Astrocyte (in vitro differentiated cells and primary cell): ENCODE results near the gene CASKIN1. TPM values are rescaled to one million over a fixed set of nuclear protein-coding genes. Genes with fewer than 3 reads are reported as not detected.

Source experiments
- DNase-seq: peaks from one replicate; pipeline ENCODE4 v3.0.0-alpha.2; 2010; ENCODE audit warnings: low read depth
- FAIRE-seq: peaks from 2 replicates; lab custom pipeline; 2011; peaks lifted over from hg19 to GRCh38; lab: Jason Lieb, UNC
- H2AFZ ChIP-seq: 2 replicates; pipeline ENCODE4 v1.6.0; 2012; ENCODE audit warnings: low read depth, low read length, inconsistent platforms
- H3K27ac ChIP-seq: 2 replicates; pipeline ENCODE4 v1.5.1; 2011; ENCODE audit warnings: low read depth, low read length, inconsistent platforms
- H3K27me3 ChIP-seq: 2 replicates; pipeline ENCODE4 v1.6.0; 2011; ENCODE audit warnings: low read length, inconsistent platforms; ENCODE audit not compliant: insufficient read depth
- H3K36me3 ChIP-seq: 2 replicates; pipeline ENCODE4 v1.5.1; 2011; ENCODE audit warnings: low read length, inconsistent platforms; ENCODE audit not compliant: insufficient read depth
- H3K4me1 ChIP-seq: 2 replicates; pipeline ENCODE4 v1.5.1; 2011; ENCODE audit warnings: low read length, inconsistent platforms; ENCODE audit not compliant: insufficient read depth
- H3K4me2 ChIP-seq: 2 replicates; pipeline ENCODE4 v1.6.0; 2012; ENCODE audit warnings: low read length, inconsistent platforms
- H3K4me3 ChIP-seq: 2 replicates; pipeline ENCODE4 v1.5.1; 2011; ENCODE audit warnings: low read depth, mild to moderate bottlenecking, low read length, inconsistent platforms; ENCODE audit not compliant: insufficient read depth
- H3K79me2 ChIP-seq: 2 replicates; pipeline ENCODE4 v1.6.0; 2012; ENCODE audit warnings: mild to moderate bottlenecking, low read length, inconsistent platforms; ENCODE audit not compliant: insufficient read depth
- H3K9ac ChIP-seq: 2 replicates; pipeline ENCODE4 v1.6.0; 2012; ENCODE audit warnings: mild to moderate bottlenecking, low read length, inconsistent platforms
- H3K9me3 ChIP-seq: 2 replicates; pipeline ENCODE4 v1.5.1; 2012; ENCODE audit warnings: low read depth, mild to moderate bottlenecking, low read length, inconsistent platforms; ENCODE audit not compliant: insufficient read depth
- H4K20me1 ChIP-seq: 2 replicates; pipeline ENCODE4 v1.6.0; 2012; ENCODE audit warnings: low read length, inconsistent platforms; ENCODE audit not compliant: insufficient read depth
- H3K27ac Mint-ChIP-seq: one replicate; pipeline ENCODE4 v1.8.0; 2021; ENCODE audit warnings: mild to moderate bottlenecking, mixed read lengths; ENCODE audit not compliant: unreplicated experiment
- H3K27me3 Mint-ChIP-seq: one replicate; pipeline ENCODE4 v1.8.0; 2021; ENCODE audit warnings: low read depth, mixed read lengths; ENCODE audit not compliant: unreplicated experiment
- H3K36me3 Mint-ChIP-seq: one replicate; pipeline ENCODE4 v1.8.0; 2021; ENCODE audit warnings: low read depth, mixed read lengths; ENCODE audit not compliant: unreplicated experiment
- H3K4me1 Mint-ChIP-seq: one replicate; pipeline ENCODE4 v1.8.0; 2021; ENCODE audit warnings: low read depth, mixed read lengths; ENCODE audit not compliant: unreplicated experiment
- H3K4me3 Mint-ChIP-seq: one replicate; pipeline ENCODE4 v1.8.0; 2021; ENCODE audit warnings: mild to moderate bottlenecking, moderate library complexity, mixed read lengths; ENCODE audit not compliant: unreplicated experiment
- H3K9me3 Mint-ChIP-seq: one replicate; pipeline ENCODE4 v1.8.0; 2021; ENCODE audit warnings: mild to moderate bottlenecking, mixed read lengths; ENCODE audit not compliant: unreplicated experiment
- EZH2 ChIP-seq: IDR thresholded peaks from 2 replicates; pipeline ENCODE4 v1.6.1; 2012; ENCODE audit warnings: mild to moderate bottlenecking, low read length, inconsistent platforms; ENCODE audit not compliant: insufficient read depth
- total RNA-seq: library from RNA; stranded (reverse); gene quantifications from 2 replicates; pipeline ENCODE4 v1.2.1, GENCODE V29; 2021
- TF ChIP-seq, protein P1 (sequence below): IDR thresholded peaks from 2 replicates; pipeline ENCODE4 v1.5.1; 2011; ENCODE audit warnings: low read depth, mild to moderate bottlenecking, inconsistent platforms, low read length, moderate library complexity; ENCODE audit not compliant: insufficient read depth

Gene CASKIN1
- total RNA-seq, 1 donor from 2014 or later, result 0.66 TPM

DNA sequence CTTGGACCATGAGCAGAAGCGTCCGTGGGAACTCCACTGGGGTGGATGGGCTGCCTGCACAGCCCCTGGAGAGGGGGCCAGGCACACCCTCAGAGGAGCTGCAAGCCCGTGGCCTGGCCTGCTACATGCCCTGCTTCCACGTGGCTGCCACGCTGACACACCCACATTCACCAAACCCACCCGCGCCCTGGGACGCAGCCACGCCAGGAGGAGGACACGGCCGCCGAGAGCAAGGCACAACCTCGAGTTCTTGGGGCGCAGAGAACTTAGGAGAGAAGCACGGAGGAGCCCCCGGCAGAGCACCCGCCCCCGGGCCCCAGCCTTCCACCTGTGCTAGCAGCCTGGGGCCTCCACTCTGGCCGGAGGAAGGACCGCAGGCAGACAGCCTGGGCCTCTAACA, 18.8 kb downstream of the CASKIN1 start:
- Histone ChIP-seq H3K4me1 (no peaks in the 10 kb centered on the region), H3K79me2 (no peaks in the 10 kb centered on the region), H3K9me3 (no peaks in the 10 kb centered on the region), H3K27ac (no peak overlapping the region), H4K20me1 (peaks cover 12% of the 10 kb centered on the region), H2AFZ (no peak overlapping the region), H3K4me3 (no peak overlapping the region), H3K36me3 (no peaks in the 10 kb centered on the region), H3K9ac (no peak overlapping the region), H3K4me2 (no peak overlapping the region), H3K27me3 (no peaks in the 10 kb centered on the region)
- Mint-ChIP-seq H3K9me3 (no peaks in the 10 kb centered on the region), H3K4me3 (no peak overlapping the region), H3K36me3 (peaks cover 5% of the 10 kb centered on the region), H3K27ac (no peak overlapping the region), H3K27me3 (no peaks in the 10 kb centered on the region), H3K4me1 (no peaks in the 10 kb centered on the region)
- no peak for TF ChIP-seq EZH2
- TF ChIP-seq, protein P1, sequence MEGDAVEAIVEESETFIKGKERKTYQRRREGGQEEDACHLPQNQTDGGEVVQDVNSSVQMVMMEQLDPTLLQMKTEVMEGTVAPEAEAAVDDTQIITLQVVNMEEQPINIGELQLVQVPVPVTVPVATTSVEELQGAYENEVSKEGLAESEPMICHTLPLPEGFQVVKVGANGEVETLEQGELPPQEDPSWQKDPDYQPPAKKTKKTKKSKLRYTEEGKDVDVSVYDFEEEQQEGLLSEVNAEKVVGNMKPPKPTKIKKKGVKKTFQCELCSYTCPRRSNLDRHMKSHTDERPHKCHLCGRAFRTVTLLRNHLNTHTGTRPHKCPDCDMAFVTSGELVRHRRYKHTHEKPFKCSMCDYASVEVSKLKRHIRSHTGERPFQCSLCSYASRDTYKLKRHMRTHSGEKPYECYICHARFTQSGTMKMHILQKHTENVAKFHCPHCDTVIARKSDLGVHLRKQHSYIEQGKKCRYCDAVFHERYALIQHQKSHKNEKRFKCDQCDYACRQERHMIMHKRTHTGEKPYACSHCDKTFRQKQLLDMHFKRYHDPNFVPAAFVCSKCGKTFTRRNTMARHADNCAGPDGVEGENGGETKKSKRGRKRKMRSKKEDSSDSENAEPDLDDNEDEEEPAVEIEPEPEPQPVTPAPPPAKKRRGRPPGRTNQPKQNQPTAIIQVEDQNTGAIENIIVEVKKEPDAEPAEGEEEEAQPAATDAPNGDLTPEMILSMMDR, result no peak
- no peak for FAIRE-seq
- no peak for DNase-seq

DNA sequence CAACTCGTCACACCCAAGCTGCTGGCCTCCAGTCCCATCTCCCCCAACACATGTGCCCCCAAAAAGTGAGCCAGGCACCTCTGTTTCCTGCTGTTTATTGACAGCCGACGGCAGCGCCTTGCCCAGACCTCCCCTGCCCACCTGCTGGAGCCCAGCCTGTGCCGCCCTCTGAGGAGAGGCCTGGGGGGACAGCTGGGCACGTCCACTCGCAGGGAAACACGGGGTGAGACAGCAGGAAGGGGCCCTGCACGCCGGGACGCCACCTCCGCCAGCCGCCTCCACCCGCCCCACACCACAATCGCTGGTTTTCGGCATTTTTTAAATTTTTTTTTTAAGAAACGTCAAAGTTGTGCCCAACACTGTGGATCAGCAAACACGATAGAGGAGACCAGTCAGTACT, 19.3 kb downstream of the CASKIN1 start:
- Mint-ChIP-seq H3K4me3 (no peak overlapping the region), H3K27ac (no peak overlapping the region), H3K27me3 (no peaks in the 10 kb centered on the region), H3K9me3 (no peaks in the 10 kb centered on the region), H3K4me1 (no peaks in the 10 kb centered on the region), H3K36me3 (peaks cover 3% of the 10 kb centered on the region)
- Histone ChIP-seq H3K4me2 (no peak overlapping the region), H3K9me3 (no peaks in the 10 kb centered on the region), H2AFZ (no peak overlapping the region), H3K79me2 (no peaks in the 10 kb centered on the region), H3K36me3 (no peaks in the 10 kb centered on the region), H3K27me3 (no peaks in the 10 kb centered on the region), H3K27ac (no peak overlapping the region), H3K4me1 (no peaks in the 10 kb centered on the region), H3K4me3 (no peak overlapping the region), H4K20me1 (peaks cover 12% of the 10 kb centered on the region), H3K9ac (no peak overlapping the region)
- no peak for TF ChIP-seq EZH2
- TF ChIP-seq, protein P1, result no peak
- DNase-seq (no peak), FAIRE-seq (no peak)

DNA sequence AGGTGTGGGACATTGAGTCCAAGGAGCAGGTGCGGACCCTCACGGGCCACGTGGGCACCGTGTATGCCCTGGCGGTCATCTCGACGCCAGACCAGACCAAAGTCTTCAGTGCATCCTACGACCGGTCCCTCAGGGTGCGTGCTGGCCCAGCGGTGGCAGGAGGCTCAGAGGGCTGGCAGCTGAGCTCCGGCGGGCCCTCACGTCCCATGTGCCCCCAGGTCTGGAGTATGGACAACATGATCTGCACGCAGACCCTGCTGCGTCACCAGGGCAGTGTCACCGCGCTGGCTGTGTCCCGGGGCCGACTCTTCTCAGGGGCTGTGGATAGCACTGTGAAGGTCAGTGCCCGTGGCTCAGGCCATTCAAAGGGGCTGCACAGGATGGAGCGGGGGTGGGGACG, 20.4 kb downstream of the CASKIN1 start:
- TF ChIP-seq, protein P1, result no peak
- TF ChIP-seq EZH2, result no peak
- no peak overlapping the region for H3K9ac ChIP-seq
- no peaks in the 10 kb centered on the region for H3K4me1 Mint-ChIP-seq
- H3K27me3 ChIP-seq, result no peaks in the 10 kb centered on the region
- peaks cover 12% of the 10 kb centered on the region for H4K20me1 ChIP-seq
- no peak overlapping the region for H3K4me2 ChIP-seq
- DNase-seq (no peak), FAIRE-seq (no peak)
- H3K27ac Mint-ChIP-seq, result no peak overlapping the region
- H2AFZ ChIP-seq, result no peak overlapping the region
- H3K36me3 ChIP-seq, result no peaks in the 10 kb centered on the region
- H3K36me3 Mint-ChIP-seq, result peaks cover 3% of the 10 kb centered on the region
- no peak overlapping the region for H3K4me3 ChIP-seq
- no peaks in the 10 kb centered on the region for H3K4me1 ChIP-seq
- no peak overlapping the region for H3K27ac ChIP-seq
- H3K4me3 Mint-ChIP-seq, result no peak overlapping the region
- H3K27me3 Mint-ChIP-seq, result no peaks in the 10 kb centered on the region
- H3K79me2 ChIP-seq, result no peaks in the 10 kb centered on the region
- H3K9me3 Mint-ChIP-seq, result no peaks in the 10 kb centered on the region
- H3K9me3 ChIP-seq, result no peaks in the 10 kb centered on the region
